GM19438 (cell line): Measurements from ENCODE around the gene ITGB6.

Experiments used
- ATAC-seq: cut with Tn5 transposase; IDR thresholded peaks from one replicate; pipeline ENCODE4 v1.9.1; 2021; ENCODE audit warnings: low read depth; ENCODE audit not compliant: unreplicated experiment

Gene ITGB6

DNA sequence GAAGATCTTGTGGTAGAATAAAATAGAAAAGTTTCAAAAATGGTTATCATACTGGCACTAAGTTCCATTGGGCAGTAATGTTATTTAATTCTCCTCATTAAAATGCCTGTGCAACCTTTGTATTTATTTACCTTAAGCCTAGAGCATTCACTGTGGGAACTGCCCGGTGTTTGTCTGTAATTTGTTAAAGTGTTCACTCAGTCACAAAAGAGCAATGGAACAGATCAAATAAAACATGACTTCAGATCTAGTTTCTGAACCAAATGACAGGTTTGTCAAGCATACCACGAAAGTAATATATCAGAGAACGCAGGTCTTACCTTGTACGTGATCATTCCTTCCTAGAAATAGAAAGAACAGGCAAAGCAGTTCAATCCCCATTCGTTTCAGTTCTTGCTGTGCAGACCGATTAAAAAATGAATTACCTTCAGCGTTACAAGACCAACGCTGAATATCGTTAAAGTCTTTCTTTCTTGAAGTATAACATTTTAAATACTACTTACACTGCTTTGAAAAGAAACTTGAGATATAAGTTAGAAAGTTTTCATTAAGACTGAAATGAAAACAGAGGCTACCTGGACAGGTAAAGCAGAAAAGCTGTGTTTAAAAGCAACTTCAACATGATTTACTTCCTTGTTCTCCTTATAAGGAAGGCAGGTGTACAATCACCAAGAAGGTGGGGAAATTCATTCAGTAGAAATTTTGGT lies at the start of gene ITGB6:
TSS of gene ITGB6 (minus strand) at position 590 of the 707 bp plus-strand sequence. CDS start at position 381, 209 bp downstream.
- no peak for ATAC-seq

GRCh38 chr2:160247296-160248035 lies 47.4 kb upstream of the ITGB6 start:
- no peak for ATAC-seq

DNA sequence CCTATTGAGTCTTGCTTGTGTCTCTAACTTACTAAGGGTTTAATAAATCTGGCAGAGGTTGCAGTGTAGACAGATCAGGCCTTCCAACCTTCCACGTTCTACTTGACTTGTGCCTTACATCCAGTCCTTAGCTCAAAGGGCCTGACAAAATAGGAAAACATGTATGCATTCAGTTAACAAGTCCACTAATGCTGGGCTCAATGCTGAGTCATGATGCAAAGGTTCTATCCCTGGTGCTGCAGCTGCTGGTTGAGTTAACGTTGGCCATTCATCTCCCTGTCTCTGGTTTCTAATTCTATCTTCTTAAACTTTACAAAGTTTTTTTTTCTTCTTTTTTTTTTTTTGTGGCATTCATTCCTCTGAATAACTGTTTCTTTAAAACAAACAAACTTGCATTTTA lies 46.3 kb upstream of the ITGB6 start:
- ATAC-seq = no peak

DNA sequence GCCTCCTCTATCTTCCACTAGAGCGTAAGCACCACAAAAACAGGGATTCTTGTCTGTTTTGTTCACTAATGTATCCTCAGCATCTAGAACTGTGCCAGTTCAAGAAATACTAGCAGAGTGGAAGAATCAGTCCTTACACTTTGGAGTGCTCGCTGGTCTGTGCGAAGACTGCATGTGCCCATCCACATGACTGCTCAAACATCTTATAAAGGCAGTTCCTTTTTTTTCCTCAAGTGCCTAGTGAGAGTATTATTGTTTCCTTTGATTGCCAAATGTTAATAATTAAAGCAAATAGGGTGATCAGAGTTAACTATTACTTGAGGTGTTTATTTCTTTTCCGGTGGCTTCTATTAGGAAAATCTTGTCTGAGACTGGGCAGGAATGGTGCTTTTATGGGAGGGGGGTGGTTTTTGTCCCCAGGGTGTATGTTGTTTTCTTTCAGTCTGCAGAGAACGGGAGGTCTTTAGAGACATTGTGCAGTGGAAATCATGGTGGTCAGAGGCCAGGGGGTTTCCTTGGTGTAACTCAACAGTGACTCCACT lies 45.6 kb upstream of the ITGB6 start:
- ATAC-seq = no peak

DNA sequence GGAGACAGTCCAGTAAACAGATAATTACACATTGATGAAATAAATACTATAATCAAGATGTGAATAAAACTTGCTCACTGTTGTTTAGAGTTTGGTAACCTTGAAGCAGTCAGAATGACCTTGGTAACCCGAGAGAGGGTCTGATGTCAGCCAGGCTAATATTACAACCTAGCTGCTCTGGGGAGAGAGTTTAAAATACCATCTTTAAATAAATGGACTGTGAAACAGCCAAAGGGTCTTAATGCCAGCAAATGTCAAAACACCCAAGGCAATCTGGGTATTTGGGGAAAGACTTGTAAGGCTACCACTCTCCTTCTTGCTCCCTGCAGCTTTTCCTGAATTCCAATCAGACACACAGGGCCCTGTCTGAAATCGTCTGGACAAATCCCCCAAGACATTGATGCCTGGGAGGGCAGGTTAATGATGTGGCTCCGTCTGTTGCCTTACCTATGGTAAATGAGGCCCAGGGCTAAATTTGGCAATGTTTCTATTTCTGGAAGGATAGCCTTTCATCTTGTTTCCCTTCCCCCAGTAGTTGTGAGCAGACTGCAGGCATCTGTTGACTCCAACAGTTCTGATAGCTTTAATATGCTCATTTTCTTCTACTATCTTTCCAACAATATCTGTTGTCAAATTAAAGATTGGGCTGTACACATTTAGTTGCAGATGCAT lies 43.0 kb upstream of the ITGB6 start:
- no peak for ATAC-seq

- ATAC-seq = no peak
Observed at GRCh38 chr2:160241251-160242137, 41.4 kb upstream of the ITGB6 start.

DNA sequence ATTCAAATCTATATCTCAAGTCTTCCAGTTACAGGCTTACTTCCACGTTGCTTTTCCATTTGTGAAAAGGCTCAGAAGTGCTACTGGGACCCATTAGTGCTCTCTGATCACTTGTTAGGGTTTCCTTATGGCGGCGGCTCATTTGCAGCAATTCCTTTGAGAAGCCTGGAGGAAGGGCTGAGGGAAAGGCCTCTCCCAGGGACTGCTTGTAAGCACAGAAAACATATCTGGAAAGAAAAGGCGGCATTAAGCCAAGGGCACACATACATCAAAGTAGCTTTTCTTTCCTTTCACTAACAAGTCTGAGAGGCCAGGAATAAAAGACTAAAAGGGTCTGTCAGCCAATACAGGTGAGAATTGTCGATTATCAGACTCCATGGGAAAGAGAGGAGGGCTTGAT lies 39.4 kb upstream of the ITGB6 start:
- no peak for ATAC-seq

GRCh38 chr2:160238392-160238791 lies 38.3 kb upstream of the ITGB6 start:
- no peak for ATAC-seq

GRCh38 chr2:160232905-160233475 lies 32.9 kb upstream of the ITGB6 start:
- no peak for ATAC-seq

DNA sequence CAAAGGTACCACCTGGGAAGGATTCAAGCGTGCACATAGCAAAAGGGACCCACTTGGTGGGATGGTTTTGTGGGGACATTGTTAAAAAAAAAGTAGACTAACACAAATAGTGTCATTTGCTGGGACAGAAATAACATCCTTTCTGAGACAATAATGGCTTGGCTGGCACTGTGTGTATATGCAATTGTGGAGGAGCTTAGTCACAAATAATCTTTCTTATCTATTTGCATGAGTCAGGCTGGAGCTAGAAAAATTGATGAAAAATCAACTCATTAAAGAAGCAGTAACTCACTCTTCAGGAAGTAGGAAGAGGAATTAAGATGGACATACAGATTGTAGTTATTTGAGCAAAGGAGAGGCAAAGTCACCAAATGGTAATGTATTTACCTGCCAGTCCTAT lies 29.5 kb upstream of the ITGB6 start:
- no peak for ATAC-seq

GRCh38 chr2:160228141-160228917 lies 28.3 kb upstream of the ITGB6 start:
- no peak for ATAC-seq

- ATAC-seq = no peak
Observed at GRCh38 chr2:160227293-160227915, 27.3 kb upstream of the ITGB6 start.

- no peak for ATAC-seq
Observed at GRCh38 chr2:160226367-160226766, 26.3 kb upstream of the ITGB6 start.

- no peak for ATAC-seq
Observed at GRCh38 chr2:160225722-160226121, 25.6 kb upstream of the ITGB6 start.

DNA sequence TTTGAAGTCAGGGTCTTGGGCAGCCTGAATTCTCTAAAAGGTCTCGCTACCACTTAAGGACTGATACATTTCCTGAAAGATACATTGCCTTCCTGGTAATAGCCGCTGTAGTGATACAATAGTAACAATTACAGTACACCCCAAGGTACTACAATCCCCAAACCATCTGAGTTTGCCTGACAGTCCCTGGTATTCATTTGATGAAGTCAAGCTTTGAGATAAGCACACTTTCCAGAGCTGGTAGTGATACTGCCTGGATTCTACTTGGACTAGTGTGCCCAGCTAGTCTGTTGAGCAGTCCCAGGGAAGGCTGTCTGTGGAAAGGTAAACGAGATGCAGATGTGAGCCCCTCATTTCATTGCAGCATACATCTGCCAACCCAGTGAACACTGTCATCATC lies 24.4 kb upstream of the ITGB6 start:
- ATAC-seq = peak; percentile 15

- ATAC-seq = peak; percentile 89
Observed at GRCh38 chr2:160224060-160224459, 24.0 kb upstream of the ITGB6 start.

DNA sequence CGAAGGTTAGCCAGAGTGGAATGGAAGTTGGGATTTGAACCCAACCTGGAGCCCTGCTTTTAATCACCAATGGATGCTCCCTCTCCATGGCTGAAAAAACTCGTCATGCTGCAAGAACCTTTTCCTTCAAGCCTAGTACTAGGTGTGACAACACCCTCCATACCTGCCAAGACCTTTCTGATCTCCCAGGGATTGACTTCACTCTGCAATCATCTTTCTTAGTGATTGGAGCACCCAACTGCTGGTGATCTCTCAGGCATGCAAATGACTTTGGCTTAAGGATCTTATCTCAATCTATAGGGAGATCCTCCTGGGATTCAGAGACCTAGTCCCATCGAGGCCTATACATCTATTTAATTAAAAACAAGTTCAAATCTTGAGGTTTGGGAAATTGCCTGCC lies 23.5 kb upstream of the ITGB6 start:
- no peak for ATAC-seq

- ATAC-seq = no peak
Observed at GRCh38 chr2:160222546-160223283, 22.6 kb upstream of the ITGB6 start.
